Pulmonary artery endothelial cell (primary cell): Measurements from ENCODE around the gene PTPN12. TPM values are rescaled to one million over a fixed set of nuclear protein-coding genes. Genes with fewer than 3 reads are reported as not detected.
"Not testable (repeated sequence)": the region's sequence is repeated elsewhere in the genome, so short reads cannot be mapped to it uniquely, and the experiment has no call there.

ENCODE experiments used
- DNase-seq: peaks from one replicate; pipeline ENCODE4 v3.0.0-alpha.2; 2011; ENCODE audit warnings: low read depth, low spot score
- total RNA-seq: library from RNA; depleted of rRNA; stranded (reverse); fragments of >200 nt; gene quantifications from 2 replicates; pipeline ENCODE4 v1.2.3, GENCODE V29; 2014

The PTPN12 gene
- total RNA-seq, 1 donor from 2014 or later, result 48.2 TPM

- DNase-seq, result no peak
Measured at GRCh38 chr7:77579797-77580196, 42.7 kb downstream of the PTPN12 start.

- no peak for DNase-seq
Measured at GRCh38 chr7:77580762-77581350, 43.8 kb downstream of the PTPN12 start.

GRCh38 chr7:77587272-77587671 is 50.2 kb downstream of the PTPN12 start:
- DNase-seq, result no peak

- DNase-seq, result no peak
Measured at GRCh38 chr7:77600952-77601351, 63.9 kb downstream of the PTPN12 start.

- no peak for DNase-seq
Measured at GRCh38 chr7:77606562-77606961, 69.5 kb downstream of the PTPN12 start.

- no peak for DNase-seq
Measured at GRCh38 chr7:77619314-77619713, 82.2 kb downstream of the PTPN12 start.

- no peak for DNase-seq
Measured at GRCh38 chr7:77626586-77627308, 89.7 kb downstream of the PTPN12 start.

GRCh38 chr7:77627309-77627676 is 90.2 kb downstream of the PTPN12 start:
- DNase-seq, result no peak

- DNase-seq, result no peak
Measured at GRCh38 chr7:77629797-77630196, 92.7 kb downstream of the PTPN12 start.

GRCh38 chr7:77631820-77632219 is 94.7 kb downstream of the PTPN12 start:
- DNase-seq, result no peak

- no peak for DNase-seq
Measured at GRCh38 chr7:77644774-77645173, 107.7 kb downstream of the PTPN12 start.

- no peak for DNase-seq
Measured at GRCh38 chr7:77648742-77649338, 111.7 kb downstream of the PTPN12 start.

- no peak for DNase-seq
Measured at GRCh38 chr7:77649716-77650349, 112.7 kb downstream of the PTPN12 start.

- no peak for DNase-seq
Measured at GRCh38 chr7:77651575-77652162, 114.6 kb downstream of the PTPN12 start.

- DNase-seq, result not testable (repeated sequence)
Measured at GRCh38 chr7:77652826-77653225, 115.7 kb downstream of the PTPN12 start.

- DNase-seq, result no peak
Measured at GRCh38 chr7:77653572-77653971, 116.5 kb downstream of the PTPN12 start.

GRCh38 chr7:77655356-77655755 is 118.3 kb downstream of the PTPN12 start:
- no peak for DNase-seq

GRCh38 chr7:77655836-77656455 is 118.9 kb downstream of the PTPN12 start:
- DNase-seq, result no peak

GRCh38 chr7:77657427-77658224 is 120.5 kb downstream of the PTPN12 start:
- DNase-seq, result no peak

- DNase-seq, result no peak
Measured at GRCh38 chr7:77658928-77659327, 121.8 kb downstream of the PTPN12 start.

- DNase-seq, result no peak
Measured at GRCh38 chr7:77661816-77662215, 124.7 kb downstream of the PTPN12 start.
